Mammary epithelial cell (primary cell): ENCODE results near the gene SPESP1.

ENCODE experiments used
- EZH2 ChIP-seq: IDR thresholded peaks from 2 replicates; pipeline ENCODE4 v1.6.1; 2012; ENCODE audit warnings: low read length, inconsistent platforms, borderline replicate concordance
- TF ChIP-seq, protein P1 (sequence below), 2 donors: IDR thresholded peaks in 1 of 2; conservative IDR thresholded peaks in 1 of 2; 2 replicates each; pipeline ENCODE4 v1.5.1; 2011 to 2012; ENCODE audit warnings: inconsistent platforms in 2 of 2, low read length in 2 of 2, mild to moderate bottlenecking in 2 of 2, control low read depth in 1 of 2, low read depth in 1 of 2; ENCODE audit not compliant: insufficient read depth in 1 of 2; ENCODE audit errors: extremely low read depth in 1 of 2

DNA sequence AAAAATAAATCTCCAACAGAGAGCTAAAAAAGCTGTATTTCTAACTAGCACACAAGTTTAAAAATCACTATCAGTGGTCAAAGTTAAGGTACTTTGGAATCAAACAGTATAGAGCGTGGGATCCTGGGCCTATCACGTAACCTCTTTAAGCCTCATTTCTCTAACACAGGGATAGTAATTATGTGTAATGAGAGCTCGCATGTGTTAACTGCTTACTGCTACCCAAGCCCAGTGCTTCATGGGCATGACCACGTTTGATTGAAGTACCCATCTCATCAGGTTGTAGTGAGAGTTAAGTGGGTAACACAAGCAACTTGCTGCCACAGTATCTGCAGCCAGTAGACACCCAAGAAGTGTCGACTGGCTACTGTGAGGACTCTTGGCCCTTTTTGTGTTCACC, 56.0 kb downstream of the SPESP1 start:
- TF ChIP-seq, protein P1, sequence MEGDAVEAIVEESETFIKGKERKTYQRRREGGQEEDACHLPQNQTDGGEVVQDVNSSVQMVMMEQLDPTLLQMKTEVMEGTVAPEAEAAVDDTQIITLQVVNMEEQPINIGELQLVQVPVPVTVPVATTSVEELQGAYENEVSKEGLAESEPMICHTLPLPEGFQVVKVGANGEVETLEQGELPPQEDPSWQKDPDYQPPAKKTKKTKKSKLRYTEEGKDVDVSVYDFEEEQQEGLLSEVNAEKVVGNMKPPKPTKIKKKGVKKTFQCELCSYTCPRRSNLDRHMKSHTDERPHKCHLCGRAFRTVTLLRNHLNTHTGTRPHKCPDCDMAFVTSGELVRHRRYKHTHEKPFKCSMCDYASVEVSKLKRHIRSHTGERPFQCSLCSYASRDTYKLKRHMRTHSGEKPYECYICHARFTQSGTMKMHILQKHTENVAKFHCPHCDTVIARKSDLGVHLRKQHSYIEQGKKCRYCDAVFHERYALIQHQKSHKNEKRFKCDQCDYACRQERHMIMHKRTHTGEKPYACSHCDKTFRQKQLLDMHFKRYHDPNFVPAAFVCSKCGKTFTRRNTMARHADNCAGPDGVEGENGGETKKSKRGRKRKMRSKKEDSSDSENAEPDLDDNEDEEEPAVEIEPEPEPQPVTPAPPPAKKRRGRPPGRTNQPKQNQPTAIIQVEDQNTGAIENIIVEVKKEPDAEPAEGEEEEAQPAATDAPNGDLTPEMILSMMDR (conservative IDR thresholded peaks at IDR 0.05 in 1 of 2, IDR thresholded peaks at IDR 0.05 in 1 of 2; ENCODE audit: extremely low read depth in 1 of 2, insufficient read depth in 1 of 2, low read depth in 1 of 2, low read length in 2 of 2) = no peak
- no peak for TF ChIP-seq EZH2
